NCI-H1436 treated with DMSO at 0.1 percent for 48 hours (cell line): ENCODE measurements around the gene AARSD1.
"Not testable (repeated sequence)": the region's sequence is repeated elsewhere in the genome, so short reads cannot be mapped to it uniquely, and the experiment has no call there.

Experiments
- DNase-seq: peaks from one replicate; lab custom pipeline; 2025; lab: John Stamatoyannopoulos, UW

Gene AARSD1

GRCh38 chr17:42980274-42980765, 16.1 kb upstream of the AARSD1 start, which contains the start of gene RUNDC1:
Gene RUNDC1 (plus strand): TSS chr17:42980565. CDS start chr17:42980577, 12 bp downstream.
- no peak for DNase-seq

GRCh38 chr17:42979511-42980273, 15.4 kb upstream of the AARSD1 start, which contains the start of gene PTGES3L:
Gene PTGES3L (minus strand): TSS chr17:42980080. CDS start chr17:42980053, 27 bp downstream.
- no peak for DNase-seq

GRCh38 chr17:42975701-42976100, 11.4 kb upstream of the AARSD1 start:
- DNase-seq = not testable (repeated sequence)

- DNase-seq = no peak
These were observed 11.0 kb upstream of the AARSD1 start for GRCh38 chr17:42975265-42975664.

GRCh38 chr17:42973323-42973722, 9.1 kb upstream of the AARSD1 start:
- DNase-seq = not testable (repeated sequence)

GRCh38 chr17:42971589-42971988, 7.3 kb upstream of the AARSD1 start:
- no peak for DNase-seq

- DNase-seq = no peak
These were observed 4.8 kb upstream of the AARSD1 start for GRCh38 chr17:42969001-42969581.

- no peak for DNase-seq
These were observed 3.7 kb upstream of the AARSD1 start for GRCh38 chr17:42967925-42968324.

GRCh38 chr17:42953669-42954068, 10.6 kb downstream of the AARSD1 start:
- DNase-seq = no peak

- no peak for DNase-seq
These were observed 14.0 kb downstream of the AARSD1 start for GRCh38 chr17:42950044-42950783.

- DNase-seq = no peak
These were observed 17.4 kb downstream of the AARSD1 start for GRCh38 chr17:42946812-42947211.

GRCh38 chr17:42944211-42944610, 20.0 kb downstream of the AARSD1 start:
- DNase-seq = no peak

- no peak for DNase-seq
These were observed 26.3 kb downstream of the AARSD1 start for GRCh38 chr17:42937712-42938596.

GRCh38 chr17:42929497-42929844, 34.8 kb downstream of the AARSD1 start:
- DNase-seq = no peak

- DNase-seq = peak; percentile 52
These were observed 35.3 kb downstream of the AARSD1 start for GRCh38 chr17:42928714-42929496.

GRCh38 chr17:42924891-42925290, 39.4 kb downstream of the AARSD1 start:
- DNase-seq = no peak

GRCh38 chr17:42923472-42923871, 40.8 kb downstream of the AARSD1 start:
- not testable (repeated sequence) for DNase-seq

- DNase-seq = no peak
These were observed 42.0 kb downstream of the AARSD1 start for GRCh38 chr17:42922294-42922693.

- DNase-seq = peak; percentile 35
These were observed 43.3 kb downstream of the AARSD1 start for GRCh38 chr17:42920922-42921321.

GRCh38 chr17:42920106-42920900, 44.0 kb downstream of the AARSD1 start:
- DNase-seq = no peak
